Stimulated activated CD4-positive, alpha-beta T cell treated with anti-CD3 and anti-CD28 coated beads, Interleukin-1b, Interleukin-23, amount 100 ng/mL, for 4 hours (primary cell): ENCODE results near the gene DAPP1.
"Not testable (repeated sequence)": the region's sequence is repeated elsewhere in the genome, so short reads cannot be mapped to it uniquely, and the experiment has no call there.

Source experiments
- DNase-seq, 2 donors: peaks; one replicate each; pipeline ENCODE4 v3.0.0-alpha.2; 2020; ENCODE audit warnings: low read depth in 2 of 2

The DAPP1 gene, protein sequence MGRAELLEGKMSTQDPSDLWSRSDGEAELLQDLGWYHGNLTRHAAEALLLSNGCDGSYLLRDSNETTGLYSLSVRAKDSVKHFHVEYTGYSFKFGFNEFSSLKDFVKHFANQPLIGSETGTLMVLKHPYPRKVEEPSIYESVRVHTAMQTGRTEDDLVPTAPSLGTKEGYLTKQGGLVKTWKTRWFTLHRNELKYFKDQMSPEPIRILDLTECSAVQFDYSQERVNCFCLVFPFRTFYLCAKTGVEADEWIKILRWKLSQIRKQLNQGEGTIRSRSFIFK

DNA sequence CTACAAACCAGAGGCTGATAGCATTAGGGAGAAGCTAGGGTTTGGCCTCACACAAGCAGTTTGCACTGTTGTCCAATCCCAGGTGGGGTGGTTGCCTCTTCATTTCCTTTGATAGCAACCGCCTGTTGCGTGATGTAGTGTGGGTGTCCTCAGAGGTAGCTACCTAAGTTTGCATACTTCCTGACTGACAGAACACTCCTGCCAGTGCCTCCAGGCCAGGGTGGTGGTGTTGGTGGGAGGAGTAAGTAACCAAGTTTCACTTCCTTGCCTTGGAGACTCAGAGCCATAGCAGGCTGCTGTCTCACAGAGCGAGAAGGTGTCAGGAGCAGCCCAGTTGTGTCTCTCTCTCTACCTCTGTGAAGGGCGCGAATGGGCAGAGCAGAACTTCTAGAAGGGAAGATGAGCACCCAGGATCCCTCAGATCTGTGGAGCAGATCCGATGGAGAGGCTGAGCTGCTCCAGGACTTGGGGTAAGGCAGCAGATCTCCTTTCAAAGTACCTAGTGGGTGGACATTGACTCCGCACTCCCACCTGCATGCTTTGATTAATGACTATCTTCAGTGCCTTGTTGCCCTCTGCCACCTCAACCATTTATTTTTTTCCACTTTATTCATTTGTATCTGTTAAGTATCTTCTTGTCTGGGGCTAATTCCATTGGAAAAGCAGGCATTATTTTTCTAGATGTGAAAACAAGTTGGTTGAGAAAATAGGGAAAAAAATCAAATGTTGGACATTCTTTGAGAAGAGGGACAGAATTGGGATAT, at the start of gene DAPP1:
TSS of gene DAPP1 (plus strand) at position 283 of the 764 bp plus-strand sequence. CDS start at position 370, 87 bp downstream.
- DNase-seq: peak; percentile 44 to 51

- DNase-seq: not testable (repeated sequence)
Measured at GRCh38 chr4:99770842-99771241, 45.8 kb upstream of the DAPP1 start.

DNA sequence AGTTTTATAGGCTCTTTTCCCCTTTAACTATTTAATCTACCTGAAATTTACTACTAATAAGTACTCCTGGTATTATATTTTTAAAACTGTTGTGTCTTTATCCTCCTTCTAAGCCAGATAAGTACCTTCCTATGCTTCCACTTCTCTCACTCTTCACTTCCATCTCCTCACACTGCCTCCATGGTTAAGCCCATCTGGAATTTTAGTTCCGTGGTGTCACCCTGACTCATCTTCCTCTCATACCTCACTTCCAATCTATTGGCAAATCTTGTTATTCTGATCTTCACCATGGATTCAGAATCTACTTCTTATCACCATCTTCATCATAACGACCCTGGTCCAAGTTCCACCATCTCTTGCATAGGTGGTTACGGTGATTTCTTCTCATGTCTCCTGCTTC, 32.7 kb upstream of the DAPP1 start:
- DNase-seq: no peak

GRCh38 chr4:99784842-99785241, 31.8 kb upstream of the DAPP1 start:
- DNase-seq: no peak

GRCh38 chr4:99790796-99791617, 25.6 kb upstream of the DAPP1 start:
- DNase-seq: no peak

DNA sequence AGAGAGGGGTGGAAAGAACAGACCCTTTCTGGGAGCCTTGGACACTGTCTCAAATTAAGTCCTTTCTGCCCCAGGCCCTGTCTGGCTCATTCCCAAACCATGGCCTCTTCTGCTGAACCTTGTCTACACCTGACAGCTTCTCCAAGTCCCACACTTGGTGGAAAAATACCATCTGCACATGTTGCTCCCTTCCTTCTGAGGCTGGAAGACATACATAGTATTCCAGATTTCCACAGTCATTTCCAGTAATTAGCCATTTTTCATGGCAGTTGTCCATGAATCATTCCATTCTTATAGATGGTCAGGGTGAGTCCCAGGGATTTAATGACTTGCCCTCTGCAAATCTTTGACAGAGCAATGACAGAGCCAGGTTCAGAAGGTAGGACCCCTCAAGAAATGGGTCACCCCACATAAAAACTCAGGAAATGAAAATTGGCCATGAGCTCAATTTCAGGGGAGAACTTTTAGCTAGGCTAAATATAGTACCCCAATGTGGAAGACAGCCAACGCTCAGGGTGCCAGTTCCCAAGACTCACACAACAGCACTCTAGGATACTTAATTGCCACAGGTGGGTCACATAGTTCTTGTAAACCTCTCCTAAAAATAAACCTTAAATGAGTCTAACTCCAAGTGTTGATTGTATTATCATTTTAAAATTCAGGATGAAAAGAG, 16.2 kb upstream of the DAPP1 start:
- no peak for DNase-seq

DNA sequence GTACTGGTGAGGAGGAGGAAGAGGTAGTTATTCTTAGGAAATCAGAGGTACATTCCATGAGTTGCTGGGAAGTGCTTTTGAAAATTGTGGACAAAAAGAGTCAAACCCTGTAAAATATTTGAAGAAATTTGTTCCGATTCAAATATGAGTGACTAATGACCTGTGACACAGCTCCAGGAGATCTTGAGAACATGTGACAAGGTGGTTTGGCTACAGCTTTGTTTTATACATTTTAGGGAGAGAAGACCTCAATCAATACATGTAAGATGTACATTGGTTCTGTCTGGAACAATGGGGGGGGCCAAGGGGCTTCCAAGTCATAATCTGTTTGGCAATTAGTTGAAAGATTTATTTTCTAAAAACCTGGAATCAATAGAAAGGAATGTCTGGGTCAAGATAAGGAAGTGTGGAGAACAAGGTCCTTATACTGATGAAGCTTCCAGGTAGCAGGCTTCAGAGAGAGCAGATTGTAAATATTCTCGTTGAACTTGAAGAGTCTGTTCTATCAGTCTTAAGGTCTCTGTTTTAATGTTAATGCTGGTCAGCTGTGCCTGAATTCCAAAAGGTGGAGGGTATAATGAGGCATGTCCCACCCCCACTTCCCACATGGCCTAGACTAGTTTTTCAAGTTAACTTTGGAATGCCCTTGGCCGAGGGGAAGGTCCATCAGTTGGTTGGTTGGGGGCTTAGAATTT, 15.5 kb upstream of the DAPP1 start:
- no peak for DNase-seq

DNA sequence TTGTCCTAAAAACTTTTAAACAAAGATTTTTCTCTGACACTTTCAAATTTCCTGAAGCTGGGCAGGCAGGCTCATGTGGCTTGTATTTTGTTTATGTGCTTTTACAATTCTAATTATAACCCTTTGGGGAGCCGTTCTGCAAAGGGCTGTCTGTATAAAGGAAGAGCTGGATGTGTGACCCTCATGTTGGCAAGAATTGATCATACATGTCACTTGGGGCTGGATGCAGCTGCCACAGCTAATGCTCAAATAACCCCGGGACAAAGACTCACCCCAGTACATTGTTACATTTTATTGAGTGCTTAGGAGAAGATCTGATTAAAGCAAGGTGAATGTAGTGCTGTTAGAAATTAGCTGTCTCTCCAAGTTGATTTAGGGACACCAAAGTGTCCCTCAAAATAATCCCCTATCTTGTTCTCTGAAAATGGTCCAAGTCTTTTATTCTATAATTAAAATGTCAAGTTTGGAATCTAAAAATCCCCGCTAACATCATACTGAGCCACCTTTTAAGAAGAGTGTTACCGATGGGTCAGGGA, 13.0 kb upstream of the DAPP1 start:
- DNase-seq: no peak

DNA sequence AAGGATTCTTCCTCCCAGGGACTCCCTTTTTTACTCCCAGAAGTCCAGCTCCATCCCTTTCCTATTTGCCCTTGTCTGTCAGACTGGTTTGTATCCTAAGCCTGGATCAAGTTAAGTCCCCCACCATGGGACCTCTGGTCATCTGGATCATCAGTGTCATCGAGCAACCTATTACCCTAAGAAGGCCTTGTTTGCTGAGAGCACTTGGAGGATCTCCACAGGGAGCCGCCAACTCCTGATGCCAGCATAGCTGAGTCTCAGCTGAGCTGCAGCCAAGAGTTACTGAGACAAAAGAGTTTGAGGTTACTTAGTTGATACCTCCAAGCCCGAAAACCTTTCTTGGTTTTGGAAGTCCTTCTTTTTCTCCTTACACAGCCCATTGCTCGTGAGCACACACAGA, 10.1 kb upstream of the DAPP1 start:
- no peak for DNase-seq

- DNase-seq: no peak
Measured at GRCh38 chr4:99807666-99808065, 9.0 kb upstream of the DAPP1 start.

GRCh38 chr4:99808260-99808857, 8.3 kb upstream of the DAPP1 start:
- DNase-seq: peak; percentile 57 to 65

DNA sequence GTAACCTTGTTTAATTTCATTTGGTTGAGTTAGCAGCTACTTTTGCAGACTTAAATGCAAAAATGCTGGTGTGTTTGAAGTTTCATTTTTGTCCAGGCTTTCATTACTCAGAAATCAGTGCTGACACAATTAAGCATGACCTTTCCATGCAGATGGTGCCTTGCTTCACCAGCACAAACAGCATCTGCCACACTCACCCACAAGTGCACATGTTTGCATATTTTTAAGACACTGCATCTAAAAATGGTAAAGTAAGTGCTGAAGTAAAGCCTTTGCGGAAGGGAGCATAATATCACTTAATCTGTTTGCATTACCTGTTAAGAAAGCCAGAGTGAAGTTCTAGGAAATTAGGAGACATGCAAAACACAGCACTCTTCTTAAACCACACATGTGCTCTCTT, 7.3 kb upstream of the DAPP1 start:
- no peak for DNase-seq

- no peak for DNase-seq
Measured at GRCh38 chr4:99810536-99810935, 6.1 kb upstream of the DAPP1 start.

GRCh38 chr4:99811117-99811516, 5.5 kb upstream of the DAPP1 start:
- DNase-seq: no peak

GRCh38 chr4:99811850-99812249, 4.8 kb upstream of the DAPP1 start:
- peak; percentile 13 to 48 for DNase-seq

DNA sequence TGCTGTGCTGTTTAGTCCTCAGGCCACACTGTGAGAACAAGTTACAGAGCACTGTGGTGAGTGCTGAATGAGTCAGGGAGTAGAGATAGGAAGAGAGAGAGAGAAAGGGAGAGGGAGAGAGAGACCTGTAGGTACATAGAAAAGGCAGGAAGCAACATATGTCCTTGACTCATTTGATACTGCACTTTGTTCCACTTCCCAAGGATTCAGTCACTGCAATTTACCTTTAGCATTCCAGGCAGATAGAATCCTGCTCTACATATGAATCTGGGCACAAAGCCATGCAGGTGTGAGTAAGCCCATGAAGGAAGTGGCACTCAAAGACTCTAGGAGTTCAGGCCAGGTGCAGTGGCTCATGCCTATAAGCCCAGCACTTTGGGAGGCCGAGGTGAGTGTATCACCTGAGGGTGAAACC, 1.0 kb upstream of the DAPP1 start:
- no peak for DNase-seq

DNA sequence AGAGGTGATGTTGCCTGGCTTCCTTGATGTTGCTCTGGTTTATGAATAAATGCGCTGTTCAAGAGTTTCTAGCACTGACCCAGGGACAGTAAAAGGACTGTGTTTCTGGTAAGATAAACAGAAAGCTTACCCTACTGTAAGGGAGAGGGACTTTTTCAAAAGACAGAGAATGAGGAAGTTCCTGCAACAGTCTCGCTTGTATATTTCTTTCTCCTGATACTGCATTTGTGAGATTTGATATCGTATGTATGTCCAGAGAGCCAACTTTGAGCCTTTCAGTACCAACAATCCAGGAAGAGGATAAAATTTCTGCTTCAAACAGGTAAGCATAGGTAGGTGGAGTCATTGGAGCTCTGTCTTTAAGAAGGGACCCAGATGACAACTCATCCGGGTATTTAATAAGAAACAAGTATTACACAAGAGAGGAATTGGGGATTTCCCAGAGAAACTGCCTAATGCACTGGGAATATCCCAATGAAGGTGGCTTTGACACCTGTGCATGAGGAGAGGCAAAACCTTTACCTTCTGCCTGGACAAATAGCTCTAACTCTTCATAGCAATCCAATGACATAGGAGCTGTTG, 773 bp downstream of the DAPP1 start:
- DNase-seq: no peak

DNA sequence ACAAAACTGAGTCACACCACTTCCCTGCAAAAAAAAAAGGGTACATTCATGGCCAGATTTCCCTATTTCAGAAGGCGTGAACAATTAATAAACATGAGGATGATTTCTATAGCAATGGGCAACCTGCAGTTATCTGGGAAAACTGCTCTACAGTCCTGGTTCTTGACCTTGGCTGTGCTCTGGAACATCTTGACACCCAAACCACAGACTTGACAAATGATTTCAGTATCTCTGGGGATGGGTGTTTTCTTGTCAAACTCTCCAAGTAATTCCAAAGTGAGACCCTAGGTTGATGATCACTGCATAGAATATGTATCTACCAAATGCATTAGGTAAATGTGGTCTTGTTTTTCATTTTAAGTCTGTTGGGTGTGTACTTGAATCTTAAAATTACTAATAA, 2.0 kb downstream of the DAPP1 start:
- no peak for DNase-seq

- DNase-seq: no peak
Measured at GRCh38 chr4:99821918-99822503, 5.4 kb downstream of the DAPP1 start.

- DNase-seq: no peak
Measured at GRCh38 chr4:99822734-99823133, 6.1 kb downstream of the DAPP1 start.
